Neuronal stem cell (in vitro differentiated cells): Measurements from ENCODE around the gene C1QTNF6.

ENCODE experiments used
- DNase-seq: peaks from one replicate; pipeline ENCODE4 v3.0.0-alpha.2; 2013; ENCODE audit warnings: low spot score
- H2AFZ ChIP-seq: one replicate; pipeline ENCODE4 v1.6.1; 2013; ENCODE audit warnings: mild to moderate bottlenecking, low read length, inconsistent platforms
- H2AK5ac ChIP-seq: 2 replicates; pipeline ENCODE4 v1.6.1; 2013; ENCODE audit warnings: low read depth, mild to moderate bottlenecking, inconsistent platforms, low read length, moderate library complexity, mixed read lengths
- H2BK120ac ChIP-seq: 2 replicates; pipeline ENCODE4 v1.6.1; 2013; ENCODE audit warnings: low read depth, mild to moderate bottlenecking, inconsistent platforms, low read length, moderate library complexity, mixed read lengths
- H2BK12ac ChIP-seq: one replicate; pipeline ENCODE4 v1.6.1; 2013; ENCODE audit warnings: low read length, inconsistent platforms
- H2BK15ac ChIP-seq: 2 replicates; pipeline ENCODE4 v1.6.1; 2013; ENCODE audit warnings: mild to moderate bottlenecking, low read length, inconsistent platforms, mixed read lengths
- H2BK5ac ChIP-seq: one replicate; pipeline ENCODE4 v1.6.1; 2013; ENCODE audit warnings: inconsistent platforms, mild to moderate bottlenecking, low read length, moderate library complexity
- H3K14ac ChIP-seq: one replicate; pipeline ENCODE4 v1.6.1; 2013; ENCODE audit warnings: low read length, inconsistent platforms
- H3K18ac ChIP-seq: 2 replicates; pipeline ENCODE4 v1.6.1; 2013; ENCODE audit warnings: low read length, inconsistent platforms
- H3K23ac ChIP-seq: 2 replicates; pipeline ENCODE4 v1.6.1; 2013; ENCODE audit warnings: low read depth, mild to moderate bottlenecking, mixed read lengths, low read length, inconsistent platforms; ENCODE audit not compliant: poor library complexity
- H3K27ac ChIP-seq: replicated peaks from 3 replicates; pipeline ENCODE4 v1.5.1; 2013; ENCODE audit warnings: low read length, inconsistent platforms
- H3K27me3 ChIP-seq, 3 experiments: 2 replicates each; pipeline ENCODE4 v1.6.1; 2013; ENCODE audit warnings: low read length in 3 of 3, mild to moderate bottlenecking in 2 of 3, inconsistent platforms in 1 of 3, low read depth in 1 of 3, mixed read lengths in 1 of 3, moderate library complexity in 1 of 3; ENCODE audit not compliant: control insufficient read depth in 3 of 3, insufficient read depth in 3 of 3
- H3K36me3 ChIP-seq, 2 donors: replicated peaks in 1 of 2; 2 replicates each; pipeline ENCODE4 v1.6.1; 2013; ENCODE audit warnings: low read length in 2 of 2; ENCODE audit not compliant: control insufficient read depth in 2 of 2, insufficient read depth in 2 of 2
- H3K4ac ChIP-seq: 2 replicates; pipeline ENCODE4 v1.6.1; 2013; ENCODE audit warnings: inconsistent platforms, mild to moderate bottlenecking, low read length, moderate library complexity
- H3K4me1 ChIP-seq, 2 donors: 1 replicate in 1 of 2; 2 replicates in 1 of 2; pipeline ENCODE4 v1.6.1; 2013; ENCODE audit warnings: low read length in 2 of 2, low read depth in 1 of 2; ENCODE audit not compliant: control insufficient read depth in 2 of 2, insufficient read depth in 1 of 2
- H3K4me2 ChIP-seq: one replicate; pipeline ENCODE4 v1.6.1; 2013; ENCODE audit warnings: mild to moderate bottlenecking, low read length, inconsistent platforms; ENCODE audit not compliant: insufficient read depth, poor library complexity, severe bottlenecking
- H3K4me3 ChIP-seq, 2 donors: 2 replicates each; pipeline ENCODE4 v1.5.1; 2013; ENCODE audit warnings: low read length in 2 of 2, mild to moderate bottlenecking in 2 of 2, inconsistent platforms in 1 of 2, moderate library complexity in 1 of 2
- H3K79me1 ChIP-seq: one replicate; pipeline ENCODE4 v1.6.1; 2013; ENCODE audit warnings: low read depth, mild to moderate bottlenecking, inconsistent platforms, low read length, moderate library complexity
- H3K9ac ChIP-seq: one replicate; pipeline ENCODE4 v1.6.1; 2013; ENCODE audit warnings: mild to moderate bottlenecking, low read depth, low read length, inconsistent platforms; ENCODE audit not compliant: poor library complexity
- H3K9me3 ChIP-seq, 2 donors: replicated peaks in 1 of 2; 2 replicates each; pipeline versions ENCODE3 to v1.6.1; 2013; ENCODE audit warnings: low read length in 2 of 2, mild to moderate bottlenecking in 2 of 2, inconsistent platforms in 1 of 2, low read depth in 1 of 2, mixed read lengths in 1 of 2, moderate library complexity in 1 of 2; ENCODE audit not compliant: control insufficient read depth in 2 of 2, insufficient read depth in 1 of 2
- H4K8ac ChIP-seq: one replicate; pipeline ENCODE4 v1.6.1; 2013; ENCODE audit warnings: low read depth, mild to moderate bottlenecking, inconsistent platforms, low read length, moderate library complexity
- H4K91ac ChIP-seq: one replicate; pipeline ENCODE4 v1.6.1; 2013; ENCODE audit warnings: low read length, low read depth, mild to moderate bottlenecking, inconsistent platforms; ENCODE audit not compliant: poor library complexity
- WGBS, 2 donors: extraction: QIAGEN DNeasy Blood & Tissue Kit; methylation state at CpG; one replicate each; pipeline ENCODE4 v1.1.7; 2013; ENCODE audit warnings: missing lambda C conversion rate in 2 of 2, mixed read lengths in 1 of 2; ENCODE audit not compliant: insufficient read length in 2 of 2, insufficient replicate concordance in 1 of 2; ENCODE audit errors: extremely low coverage in 2 of 2; 5-methylcytosine and 5-hydroxymethylcytosine counted together

The C1QTNF6 gene

DNA sequence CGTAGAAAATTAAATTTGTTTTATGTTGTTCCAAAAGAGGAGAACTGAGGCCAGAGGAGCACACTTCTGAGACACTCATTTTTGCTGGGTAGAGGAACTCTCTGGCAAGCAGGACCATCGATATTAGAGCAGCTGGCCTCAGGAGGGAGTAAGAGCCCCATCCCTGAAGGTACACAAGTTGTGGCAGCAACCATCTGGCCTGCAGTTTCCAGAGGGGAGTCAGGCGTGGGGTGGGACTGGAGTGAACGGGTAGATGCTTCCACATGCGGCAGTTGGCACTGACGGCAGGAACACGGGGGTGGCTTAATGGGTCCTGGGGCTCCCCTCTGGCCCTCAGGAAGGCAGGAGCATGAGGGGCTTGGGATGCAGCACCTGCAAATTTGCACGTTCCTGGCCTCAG lies 37.4 kb upstream of the C1QTNF6 start:
- H3K4me2 ChIP-seq: no peak overlapping the region
- no peak overlapping the region for H3K4ac ChIP-seq
- no peak overlapping the region for H2AK5ac ChIP-seq
- H3K27me3 ChIP-seq: peaks cover 0 to 22% (median 0%) of the 10 kb centered on the region in 3 experiments
- H3K9ac ChIP-seq: no peak overlapping the region
- H3K4me1 ChIP-seq: no peaks in the 10 kb centered on the region
- H3K18ac ChIP-seq: peak overlapping the region; percentile 68
- no peaks in the 10 kb centered on the region for H3K79me1 ChIP-seq
- H2BK15ac ChIP-seq: no peak overlapping the region
- H2AFZ ChIP-seq: no peak overlapping the region
- H3K14ac ChIP-seq: no peak overlapping the region
- H4K8ac ChIP-seq: no peak overlapping the region
- peaks cover 0 to 3% of the 10 kb centered on the region in 2 donors for H3K9me3 ChIP-seq
- no peaks in the 10 kb centered on the region for H3K36me3 ChIP-seq
- no peak for DNase-seq
- no peak overlapping the region for H3K23ac ChIP-seq
- no peak overlapping the region for H2BK120ac ChIP-seq
- no CpG with 5 or more reads among the region's 8 CpGs for WGBS, 2 donors
- H2BK5ac ChIP-seq: no peak overlapping the region
- no peak overlapping the region for H2BK12ac ChIP-seq
- no peak overlapping the region for H4K91ac ChIP-seq
- no peak overlapping the region for H3K27ac ChIP-seq
- no peak overlapping the region for H3K4me3 ChIP-seq

DNA sequence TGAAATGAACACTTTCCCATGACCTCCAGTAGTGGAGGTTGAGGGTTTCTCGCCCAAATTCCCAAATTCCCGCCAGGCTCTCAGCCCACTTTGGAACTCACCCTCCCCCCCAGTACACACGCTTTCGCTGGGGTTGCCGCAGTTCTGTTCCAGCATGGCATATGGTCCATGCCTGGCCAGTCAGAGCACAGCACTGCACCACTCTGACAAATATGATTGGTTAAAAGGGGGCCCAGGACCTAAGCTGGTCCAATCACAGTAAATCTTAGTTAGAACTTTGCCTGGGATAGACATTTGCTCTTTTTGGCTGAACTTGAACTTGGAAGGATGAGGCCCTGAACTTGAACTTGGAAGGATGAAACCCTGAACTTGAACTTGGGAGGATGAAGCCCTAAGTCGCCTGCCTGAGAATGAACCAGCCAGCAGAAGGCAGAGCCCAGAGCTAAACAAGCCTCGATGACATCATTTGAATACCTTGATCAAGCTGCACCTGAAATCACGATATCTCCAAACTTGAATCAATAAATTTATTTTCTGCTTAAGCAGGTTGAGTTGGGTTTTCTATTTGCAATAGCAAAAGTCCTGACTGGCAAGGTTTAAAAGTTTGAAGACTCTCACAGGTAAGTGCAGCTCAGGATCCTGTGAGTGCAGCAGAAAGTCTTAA lies 36.8 kb upstream of the C1QTNF6 start:
- no CpG with 5 or more reads among the region's 8 CpGs for WGBS, 2 donors
- no peak overlapping the region for H3K27ac ChIP-seq
- H2BK12ac ChIP-seq: no peak overlapping the region
- peaks cover 0 to 21% (median 0%) of the 10 kb centered on the region in 3 experiments for H3K27me3 ChIP-seq
- no peak overlapping the region for H2BK5ac ChIP-seq
- no peak for DNase-seq
- H3K4me3 ChIP-seq: no peak overlapping the region
- H2BK15ac ChIP-seq: no peak overlapping the region
- no peak overlapping the region for H3K14ac ChIP-seq
- peaks cover 0 to 3% of the 10 kb centered on the region in 2 donors for H3K9me3 ChIP-seq
- no peak overlapping the region for H2AK5ac ChIP-seq
- no peak overlapping the region for H4K8ac ChIP-seq
- H3K4ac ChIP-seq: no peak overlapping the region
- no peak overlapping the region for H3K23ac ChIP-seq
- H3K18ac ChIP-seq: no peak overlapping the region
- H3K4me2 ChIP-seq: no peak overlapping the region
- no peaks in the 10 kb centered on the region for H3K36me3 ChIP-seq
- no peak overlapping the region for H2BK120ac ChIP-seq
- H3K9ac ChIP-seq: no peak overlapping the region
- no peaks in the 10 kb centered on the region for H3K4me1 ChIP-seq
- H4K91ac ChIP-seq: no peak overlapping the region
- H3K79me1 ChIP-seq: no peaks in the 10 kb centered on the region
- no peak overlapping the region for H2AFZ ChIP-seq

GRCh38 chr22:37223965-37224551 lies 36.0 kb upstream of the C1QTNF6 start:
- Histone ChIP-seq H4K8ac (no peak overlapping the region), H3K27me3 (peaks cover 0 to 29% (median 0%) of the 10 kb centered on the region in 3 experiments), H3K9me3 (peaks cover 0 to 3% of the 10 kb centered on the region in 2 donors), H3K27ac (no peak overlapping the region), H3K4me2 (no peak overlapping the region), H3K79me1 (no peaks in the 10 kb centered on the region), H3K4ac (no peak overlapping the region), H2BK120ac (no peak overlapping the region), H3K18ac (no peak overlapping the region), H2BK15ac (no peak overlapping the region), H3K4me1 (no peaks in the 10 kb centered on the region), H3K23ac (no peak overlapping the region), H2BK5ac (no peak overlapping the region), H3K4me3 (no peak overlapping the region), H3K9ac (no peak overlapping the region), H2AFZ (no peak overlapping the region), H2BK12ac (no peak overlapping the region), H3K36me3 (no peaks in the 10 kb centered on the region), H2AK5ac (no peak overlapping the region), H4K91ac (no peak overlapping the region), H3K14ac (no peak overlapping the region)
- no CpG with 5 or more reads among the region's 3 CpGs for WGBS, 2 donors
- no peak for DNase-seq

DNA sequence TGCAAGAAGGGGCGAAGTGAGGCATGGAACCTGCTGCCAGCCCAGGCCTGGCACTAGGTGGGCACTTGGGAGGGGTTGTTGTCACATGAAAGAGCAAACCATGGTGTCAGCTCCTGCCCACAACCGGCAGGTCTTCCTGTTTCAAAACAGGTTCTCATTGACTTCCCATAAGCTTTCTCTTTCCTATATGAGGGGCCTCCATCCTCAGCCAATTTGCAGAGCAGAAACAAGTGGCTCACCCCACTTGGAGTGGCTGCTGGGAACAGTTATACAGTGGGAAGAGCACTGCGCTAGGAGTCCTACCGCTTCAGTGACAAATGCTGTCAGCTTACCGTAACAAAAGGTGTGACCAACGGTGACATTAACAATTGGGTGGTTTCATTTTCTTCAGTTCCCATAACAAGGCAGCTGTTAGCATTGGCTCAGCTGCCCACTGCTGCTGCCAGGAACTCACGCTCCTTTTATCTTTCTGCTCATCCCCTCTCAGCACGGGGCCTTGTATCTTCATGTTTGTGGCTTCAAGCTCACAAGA lies 34.5 kb upstream of the C1QTNF6 start:
- Histone ChIP-seq H2BK15ac (no peak overlapping the region), H3K4me1 (no peaks in the 10 kb centered on the region), H3K9me3 (peaks cover 0 to 3% of the 10 kb centered on the region in 2 donors), H3K4ac (no peak overlapping the region), H3K79me1 (no peaks in the 10 kb centered on the region), H3K27me3 (peaks cover 0 to 26% (median 0%) of the 10 kb centered on the region in 3 experiments), H2AK5ac (no peak overlapping the region), H4K8ac (no peak overlapping the region), H3K4me3 (no peak overlapping the region), H3K18ac (no peak overlapping the region), H2AFZ (no peak overlapping the region), H2BK12ac (no peak overlapping the region), H3K14ac (no peak overlapping the region), H4K91ac (no peak overlapping the region), H2BK5ac (no peak overlapping the region), H3K9ac (no peak overlapping the region), H2BK120ac (no peak overlapping the region), H3K23ac (no peak overlapping the region), H3K4me2 (no peak overlapping the region), H3K27ac (no peak overlapping the region), H3K36me3 (no peaks in the 10 kb centered on the region)
- DNase-seq: no peak
- no CpG with 5 or more reads among the region's 8 CpGs for WGBS, 2 donors
